GM18526 (cell line): ENCODE results near the gene PHKB.

Experiments
- POLR2A ChIP-seq: IDR thresholded peaks from 3 replicates; pipeline ENCODE4 v1.6.1; 2011; ENCODE audit not compliant: insufficient read length; ENCODE audit errors: extremely low read depth

Gene PHKB

GRCh38 chr16:47460711-47461597, at the start of gene PHKB, which contains the start of gene ITFG1:
TSS of gene PHKB (plus strand) at chr16:47461331. CDS start at chr16:47461351, 20 bp downstream.
TSS of gene ITFG1 (minus strand) at chr16:47461063. CDS start at chr16:47461045, 18 bp downstream.
- TF ChIP-seq POLR2A, result peak; percentile 83

GRCh38 chr16:47413041-47413440, 48.1 kb upstream of the PHKB start:
- no peak for TF ChIP-seq POLR2A

- TF ChIP-seq POLR2A, result no peak
Measured at GRCh38 chr16:47416869-47417268, 44.3 kb upstream of the PHKB start.

GRCh38 chr16:47424846-47425245, 36.3 kb upstream of the PHKB start:
- no peak for TF ChIP-seq POLR2A

- TF ChIP-seq POLR2A, result no peak
Measured at GRCh38 chr16:47426806-47427205, 34.3 kb upstream of the PHKB start.

- TF ChIP-seq POLR2A, result no peak
Measured at GRCh38 chr16:47431960-47432359, 29.2 kb upstream of the PHKB start.

GRCh38 chr16:47446431-47446830, 14.7 kb upstream of the PHKB start:
- no peak for TF ChIP-seq POLR2A

- TF ChIP-seq POLR2A, result no peak
Measured at GRCh38 chr16:47448830-47449575, 12.1 kb upstream of the PHKB start.

GRCh38 chr16:47449788-47450187, 11.3 kb upstream of the PHKB start:
- TF ChIP-seq POLR2A, result no peak

GRCh38 chr16:47458331-47458730, 2.8 kb upstream of the PHKB start:
- no peak for TF ChIP-seq POLR2A

- no peak for TF ChIP-seq POLR2A
Measured at GRCh38 chr16:47459603-47460002, 1.5 kb upstream of the PHKB start.

- TF ChIP-seq POLR2A, result no peak
Measured at GRCh38 chr16:47460359-47460710, 796 bp upstream of the PHKB start.

- no peak for TF ChIP-seq POLR2A
Measured at GRCh38 chr16:47461598-47462266, 601 bp downstream of the PHKB start.

GRCh38 chr16:47463771-47464624, 2.9 kb downstream of the PHKB start:
- TF ChIP-seq POLR2A, result no peak
